ENCODE data around the gene EDNRA. TPM values are rescaled to one million over a fixed set of nuclear protein-coding genes. Genes with fewer than 3 reads are reported as not detected.

The EDNRA gene
- total and polyA plus RNA-seq, 2 of the 8 experiments (the other 6 are each of a cell fraction or from before 2014, with no cell fraction given), result 1.7 to 3.3 TPM

- TF ChIP-seq KDM5A (IDR thresholded peaks at IDR 0.05; ENCODE audit: low read length) (no peak), RFX5 (IDR thresholded peaks at IDR 0.05; ENCODE audit: borderline replicate concordance, low read depth, low read length) (no peak)
Observed at GRCh38 chr4:147516133-147516532, 35.2 kb downstream of the EDNRA start (continued).

Data from H1 (cell line).